GM18505 (cell line): ENCODE measurements around the gene PATE3.

ENCODE experiments used
- ATAC-seq: cut with Tn5 transposase; IDR thresholded peaks from one replicate; pipeline ENCODE4 v1.9.1; 2021; ENCODE audit not compliant: unreplicated experiment
- POLR2A ChIP-seq: IDR thresholded peaks from 4 replicates; pipeline ENCODE4 v1.6.1; 2011; ENCODE audit warnings: borderline replicate concordance; ENCODE audit not compliant: insufficient read depth, insufficient read length; ENCODE audit errors: extremely low read depth

PATE3 gene

DNA sequence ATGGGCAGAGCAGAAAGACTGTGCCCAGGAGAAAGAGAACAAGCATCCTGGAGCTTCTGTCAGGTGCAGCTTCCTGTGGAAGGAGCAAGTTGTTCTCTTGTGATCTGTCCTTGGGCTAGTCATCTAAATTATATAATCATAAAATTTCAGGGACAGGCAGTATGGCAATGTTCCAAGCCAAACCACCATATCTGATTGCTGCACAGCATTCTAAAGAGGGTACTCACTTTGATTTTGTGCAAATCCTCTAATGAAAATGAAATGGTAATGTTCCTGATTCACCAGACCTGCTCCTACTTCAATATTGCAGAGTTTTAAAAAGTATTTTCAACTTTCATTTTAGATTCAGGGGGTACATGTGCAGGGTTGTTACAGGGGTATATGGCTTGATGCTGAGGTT, 9.2 kb upstream of the PATE3 start, which contains the start of gene PATE2:
PATE2 (minus strand) TSS at position 101 of the 400 bp plus-strand sequence; CDS start at position 46, 55 bp downstream.
- no peak for ATAC-seq
- TF ChIP-seq POLR2A, result no peak

DNA sequence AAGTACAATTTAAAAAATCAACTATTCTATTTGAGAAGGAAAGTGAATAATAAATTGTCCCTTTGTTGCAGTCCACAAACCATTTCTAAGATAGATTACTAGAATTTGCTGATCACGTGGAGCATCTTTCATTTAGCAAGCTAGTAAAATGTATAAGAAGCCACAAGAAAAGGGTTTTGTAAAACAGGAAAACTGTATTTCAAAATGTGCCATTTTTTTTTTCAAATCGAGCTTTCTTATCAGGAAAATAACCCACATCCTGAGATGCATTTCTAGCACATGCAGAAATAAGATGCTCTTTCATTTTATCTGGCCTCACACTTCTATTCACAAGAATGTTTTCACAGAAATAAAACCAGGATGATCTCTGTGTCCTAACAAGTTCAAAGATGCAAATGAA, 3.2 kb upstream of the PATE3 start:
- no peak for TF ChIP-seq POLR2A
- ATAC-seq, result no peak

DNA sequence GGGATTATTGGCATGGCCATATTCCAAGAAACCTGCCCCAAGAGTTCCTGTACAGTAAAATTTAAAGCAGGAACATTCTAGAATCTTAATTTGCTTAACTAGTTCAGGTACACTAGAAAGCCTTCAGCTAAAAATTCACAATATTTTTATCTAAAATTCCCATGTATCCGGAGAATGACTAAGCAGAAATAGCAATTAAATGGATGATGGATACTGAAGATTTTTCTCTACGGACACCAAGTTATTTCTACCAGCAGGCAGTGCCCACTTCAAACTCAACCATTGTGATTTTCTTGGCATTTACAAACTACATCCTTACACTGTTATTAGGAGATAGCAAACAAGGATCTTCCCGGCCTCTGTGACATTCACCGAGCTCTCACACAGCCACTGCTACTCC, 2.9 kb downstream of the PATE3 start:
- no peak for TF ChIP-seq POLR2A
- no peak for ATAC-seq

DNA sequence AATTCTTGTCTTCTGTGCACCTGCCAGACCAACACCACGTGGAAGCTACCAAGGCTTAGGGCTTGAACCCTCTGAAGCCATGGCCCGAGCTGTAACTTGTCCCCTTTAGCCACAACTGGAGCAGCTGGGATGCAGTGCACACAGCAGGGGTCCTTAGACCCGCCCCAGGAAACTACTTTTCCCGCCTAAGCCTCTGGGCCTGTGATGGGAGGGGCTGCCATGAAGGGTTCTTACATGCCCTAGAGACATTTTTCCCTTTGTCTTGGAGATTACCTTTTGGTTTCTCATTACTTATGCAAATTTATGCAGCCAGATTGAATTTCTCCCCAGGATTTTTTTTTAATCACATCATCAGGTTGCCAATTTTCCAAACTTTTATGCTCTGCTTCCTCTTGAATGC, 9.7 kb downstream of the PATE3 start:
- no peak for ATAC-seq
- TF ChIP-seq POLR2A, result no peak

DNA sequence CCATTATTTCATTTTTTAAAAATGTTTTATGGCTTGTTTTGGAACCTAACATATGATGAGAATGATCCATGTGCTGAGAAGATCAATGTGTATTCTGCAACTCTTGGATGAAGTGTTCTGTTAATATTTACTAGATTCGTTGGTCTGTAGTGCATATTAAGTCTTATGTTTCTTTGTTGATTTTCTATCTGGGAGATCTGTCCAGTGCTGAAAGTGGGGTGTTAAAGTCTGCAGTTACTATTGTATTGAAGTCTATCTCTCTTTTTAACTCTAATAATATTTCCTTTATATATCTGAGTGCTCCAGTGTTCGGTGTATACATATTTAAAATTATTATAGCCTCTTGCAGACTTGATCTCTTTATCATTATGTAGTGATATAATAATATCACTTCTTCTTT, 11.9 kb downstream of the PATE3 start:
- no peak for ATAC-seq
- TF ChIP-seq POLR2A, result no peak

DNA sequence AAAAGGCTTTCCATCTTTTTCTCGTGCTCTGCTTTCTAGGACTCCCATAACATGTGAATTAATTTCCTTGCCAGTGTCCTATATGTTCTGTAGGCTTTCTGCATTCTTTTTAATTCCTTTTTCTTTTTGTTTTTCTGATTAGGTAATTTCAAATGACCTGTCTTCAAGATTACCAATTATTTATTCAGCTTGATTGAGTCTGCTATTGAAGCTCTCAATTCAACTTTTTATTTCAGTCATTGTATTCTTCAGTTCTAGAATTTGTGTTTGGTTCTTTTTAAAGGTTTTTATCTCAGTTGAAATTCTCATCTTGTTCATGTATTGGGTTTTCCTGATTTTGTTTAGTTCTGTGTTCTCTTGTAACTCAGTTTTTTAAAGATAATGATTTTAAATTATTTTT, 14.5 kb downstream of the PATE3 start:
- TF ChIP-seq POLR2A, result no peak
- no peak for ATAC-seq

DNA sequence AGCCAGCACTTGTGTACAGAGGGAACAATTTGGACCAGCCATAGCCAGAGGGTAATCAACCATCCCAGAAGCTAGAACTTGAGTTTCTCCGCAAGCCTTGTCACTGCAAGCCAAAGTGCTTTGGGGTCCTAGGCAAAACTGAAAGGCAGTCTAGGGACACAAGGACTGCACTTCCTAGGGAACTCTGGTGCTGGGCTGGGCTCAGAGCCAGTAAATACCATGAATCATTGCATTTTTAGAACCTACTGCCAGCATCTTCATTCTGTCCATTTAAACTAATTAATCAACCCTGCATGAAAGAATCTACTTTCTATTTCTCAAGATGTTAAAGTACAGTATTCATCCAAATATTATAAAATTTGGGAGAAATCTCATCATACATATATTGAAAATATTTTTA, 20.0 kb downstream of the PATE3 start:
- no peak for TF ChIP-seq POLR2A
- no peak for ATAC-seq

DNA sequence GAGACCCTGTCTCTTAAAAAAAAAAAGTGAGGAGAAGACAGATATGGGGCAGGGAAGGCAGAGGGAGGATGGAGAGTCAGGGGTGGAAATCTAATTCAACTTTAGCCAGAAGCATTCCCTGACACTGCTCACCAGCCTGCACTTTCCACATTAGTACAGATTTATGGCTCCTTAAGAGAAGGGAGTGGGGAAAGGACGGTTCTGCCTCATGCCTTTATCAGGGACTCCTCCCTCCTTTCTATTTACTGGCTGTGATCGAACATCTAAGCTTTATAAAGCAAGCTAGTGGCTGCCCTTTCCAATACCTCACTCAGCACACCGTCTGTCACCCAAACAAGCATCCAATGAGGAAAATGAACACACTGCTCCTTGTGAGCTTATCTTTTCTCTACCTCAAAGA, 45.1 kb downstream of the PATE3 start, which contains the start of gene PATE4:
PATE4 (plus strand) TSS at position 301 of the 400 bp plus-strand sequence; CDS start at position 345, 44 bp downstream.
- no peak for TF ChIP-seq POLR2A
- ATAC-seq, result no peak

DNA sequence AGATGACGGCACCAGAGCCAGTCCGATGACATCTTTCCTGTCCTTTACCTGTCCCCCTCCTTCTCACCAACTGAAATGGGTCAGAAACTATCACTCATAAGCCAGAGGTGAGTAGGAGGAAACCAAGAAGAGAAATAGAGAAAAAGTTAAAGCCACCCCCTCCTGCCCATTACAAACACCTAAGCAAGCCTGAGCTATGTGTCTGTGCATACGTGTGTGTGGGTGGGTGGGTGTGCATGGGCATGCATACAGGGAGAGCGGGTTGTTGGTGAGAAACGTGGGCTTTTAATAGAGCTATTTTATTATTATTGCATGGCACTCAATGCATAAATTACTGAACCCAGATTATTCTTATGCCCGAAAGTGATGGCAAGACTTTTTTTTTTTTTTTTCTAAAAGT, 47.8 kb downstream of the PATE3 start:
- ATAC-seq, result no peak
- TF ChIP-seq POLR2A, result no peak
